NCI-H774 (cell line): ENCODE measurements around the gene VAV2.

Source experiments
- DNase-seq: peaks from one replicate; lab custom pipeline; 2025; lab: John Stamatoyannopoulos, UW

The VAV2 gene

DNA sequence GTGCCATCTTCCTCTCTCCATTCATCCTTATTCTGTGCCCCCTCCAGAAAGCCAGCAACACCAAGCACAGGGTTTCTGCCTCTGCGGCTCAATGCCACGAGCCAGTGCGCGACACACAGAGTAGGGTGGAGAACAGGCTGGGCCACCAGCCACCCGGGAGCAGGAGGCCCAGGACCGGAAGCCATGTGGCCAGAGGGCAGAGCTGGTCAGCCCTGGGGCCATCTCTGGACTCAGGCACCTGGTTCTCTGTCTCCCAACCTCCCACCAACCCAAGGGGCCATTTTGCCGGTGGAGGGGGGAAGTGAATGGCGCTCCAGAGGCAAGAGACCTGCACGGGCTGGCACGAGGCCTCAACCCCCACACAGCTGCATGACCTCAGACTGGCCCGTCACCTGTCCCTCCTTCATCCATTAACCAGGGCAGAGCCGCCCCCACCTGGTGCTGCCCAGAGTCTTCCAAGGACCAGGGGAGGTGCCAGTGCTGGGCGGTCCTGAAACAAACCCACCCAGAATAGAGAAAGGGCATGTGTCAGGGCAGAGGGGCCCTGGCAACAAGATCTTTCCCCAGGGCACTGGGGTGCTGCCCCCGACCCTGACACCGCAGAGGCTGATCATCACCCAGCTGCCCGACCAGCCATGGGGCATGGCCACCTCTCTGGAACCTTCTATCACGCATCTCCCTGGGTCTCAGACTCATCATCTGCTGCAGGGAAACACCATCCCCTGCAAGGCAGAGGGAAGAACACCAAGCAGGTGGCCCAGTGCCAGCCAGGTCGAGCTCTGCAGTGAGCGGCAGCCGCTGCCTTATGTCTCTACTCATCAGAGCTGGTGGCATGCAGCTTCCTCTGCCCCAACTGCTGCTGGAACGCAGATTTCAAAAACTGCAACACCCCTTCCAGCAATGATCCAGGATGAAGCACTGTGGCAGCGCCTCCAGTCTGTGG lies 11.9 kb downstream of the VAV2 start:
- DNase-seq: no peak

- DNase-seq: no peak
Measured at GRCh38 chr9:133979273-133979920, 12.7 kb downstream of the VAV2 start.

DNA sequence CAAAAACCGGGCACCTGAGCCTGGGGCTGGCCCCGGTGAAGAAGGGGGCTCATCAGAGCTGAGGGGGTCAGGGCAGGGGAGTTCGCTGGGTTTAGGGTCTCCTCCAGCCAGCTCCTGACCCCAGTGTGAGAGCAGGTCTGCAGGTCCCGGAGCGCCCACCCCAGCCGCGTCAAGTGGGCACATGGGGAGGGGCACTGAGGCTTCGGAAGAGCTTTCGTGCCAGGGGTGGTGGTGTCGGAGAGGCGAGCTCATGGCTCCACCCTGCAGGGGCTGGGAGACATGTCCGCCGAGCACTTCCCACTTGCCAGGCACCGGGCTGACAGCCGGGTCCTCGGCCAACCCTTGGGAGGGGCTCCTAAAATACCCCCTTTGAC lies 13.2 kb downstream of the VAV2 start:
- no peak for DNase-seq

GRCh38 chr9:133978226-133978898 lies 13.8 kb downstream of the VAV2 start:
- DNase-seq: no peak

- no peak for DNase-seq
Measured at GRCh38 chr9:133977421-133978201, 14.5 kb downstream of the VAV2 start.

- no peak for DNase-seq
Measured at GRCh38 chr9:133976887-133977286, 15.2 kb downstream of the VAV2 start.

GRCh38 chr9:133976191-133976861 lies 15.8 kb downstream of the VAV2 start:
- no peak for DNase-seq

- DNase-seq: no peak
Measured at GRCh38 chr9:133975511-133975910, 16.6 kb downstream of the VAV2 start.

- DNase-seq: no peak
Measured at GRCh38 chr9:133974631-133975341, 17.3 kb downstream of the VAV2 start.

DNA sequence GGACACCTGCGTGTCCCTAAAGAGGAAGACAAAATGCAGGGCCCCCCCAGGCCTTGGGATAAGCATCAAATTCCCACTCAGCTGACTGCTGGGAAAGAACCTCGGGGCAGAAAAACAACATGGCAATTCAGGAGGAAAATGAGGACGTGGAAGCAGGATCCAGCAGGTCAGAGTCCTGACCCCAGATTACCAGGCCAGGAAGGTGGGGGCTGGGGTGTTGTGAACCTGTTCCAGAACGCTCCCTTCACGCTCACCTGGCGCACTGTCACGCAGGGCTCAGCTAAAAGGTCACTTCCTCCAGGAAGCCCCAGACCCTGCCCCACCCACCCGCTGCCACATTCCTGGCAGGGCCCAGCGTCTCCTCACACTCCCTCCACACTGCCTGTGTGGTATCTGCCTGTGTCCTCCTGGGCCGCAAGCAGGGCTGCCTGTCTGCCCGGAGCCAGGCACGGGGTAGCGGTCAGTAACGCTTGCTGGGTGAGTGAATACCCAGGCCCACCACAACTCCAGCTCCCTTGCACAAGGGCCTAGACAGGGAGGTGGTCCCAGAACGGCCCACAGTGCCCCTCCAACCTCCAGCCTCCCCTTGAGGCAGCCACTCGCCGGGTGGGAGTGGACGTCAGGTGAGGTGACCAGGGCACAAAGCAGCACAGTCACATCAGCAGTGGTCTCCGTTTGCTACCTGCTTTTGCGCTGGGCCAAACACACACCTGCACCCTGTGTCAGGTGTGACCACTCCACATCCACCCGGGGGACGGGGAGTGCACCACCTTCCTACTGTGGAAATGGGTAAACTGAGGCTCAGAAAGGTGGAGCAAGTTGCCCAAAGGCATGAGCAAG lies 18.1 kb downstream of the VAV2 start:
- no peak for DNase-seq

DNA sequence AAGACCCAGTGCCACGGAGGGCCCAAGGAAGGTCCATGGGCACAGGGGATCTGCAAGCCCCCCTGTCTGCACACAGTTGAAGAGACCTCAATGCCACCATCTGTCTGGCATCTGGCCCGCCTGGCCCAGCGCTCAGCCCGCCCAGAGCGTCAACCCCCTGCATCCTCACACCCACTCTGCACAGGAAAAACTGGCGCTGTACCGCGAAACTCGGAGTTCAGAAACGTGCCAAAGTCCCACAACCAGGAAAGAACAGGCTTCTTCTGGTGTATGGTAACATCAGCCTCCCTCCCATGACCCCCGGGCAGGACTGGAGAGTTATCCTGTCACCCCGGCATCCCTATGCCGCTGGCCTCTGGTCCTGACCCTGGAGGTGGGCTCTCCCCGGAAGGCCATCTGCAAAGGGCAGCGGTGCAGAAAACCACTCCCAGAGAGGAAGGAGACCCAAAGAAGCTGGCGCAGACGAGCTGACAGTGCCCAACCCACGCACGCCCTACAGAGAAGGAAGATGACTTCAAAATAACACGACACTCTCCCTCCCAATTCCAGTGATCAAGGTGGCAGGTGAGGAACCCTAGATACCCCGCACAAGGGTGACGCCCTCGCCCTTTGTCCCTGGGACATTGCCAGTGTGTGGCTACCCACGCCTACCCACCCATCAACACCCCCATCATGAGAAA lies 18.9 kb downstream of the VAV2 start:
- DNase-seq: no peak

GRCh38 chr9:133971981-133972941 lies 19.9 kb downstream of the VAV2 start:
- DNase-seq: no peak

DNA sequence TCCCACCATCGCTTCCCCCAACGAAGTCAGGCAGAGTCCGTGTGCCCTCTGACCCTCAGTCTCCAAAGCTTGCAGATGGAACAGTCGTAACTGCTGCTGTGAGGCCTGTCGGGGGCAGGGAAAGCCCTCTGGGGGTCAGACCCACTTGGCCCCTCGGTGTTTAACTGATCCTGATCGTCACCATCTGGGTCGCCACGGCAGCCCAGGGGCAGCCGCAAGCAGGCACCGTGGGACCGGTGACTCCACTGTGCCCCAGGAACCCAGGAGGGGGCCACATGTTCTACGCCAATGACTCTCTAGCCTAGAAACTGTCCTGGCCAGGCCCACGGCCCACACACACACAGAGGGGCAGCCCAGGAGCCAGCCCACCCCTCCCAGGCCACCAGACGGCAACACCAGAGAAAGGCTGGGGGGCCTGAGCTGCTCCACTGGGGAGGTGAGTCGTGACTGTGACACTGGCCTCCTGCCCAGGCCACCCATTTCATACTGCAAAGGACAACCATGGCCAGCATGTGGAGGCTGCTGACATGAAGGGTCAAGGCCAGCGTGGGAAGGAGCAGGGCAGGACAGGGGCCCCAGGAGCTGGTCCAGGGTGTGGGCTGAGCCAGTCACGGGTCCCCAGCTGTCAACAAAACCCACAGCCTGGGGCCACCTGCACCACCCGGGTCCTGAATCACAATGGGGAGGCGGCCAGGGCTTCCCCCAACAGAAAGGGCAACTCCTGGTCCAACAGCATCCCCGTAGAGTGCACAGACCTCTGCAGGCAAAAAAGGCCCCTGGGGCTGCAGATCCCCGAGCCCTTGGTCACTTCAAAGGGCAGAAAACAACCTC lies 20.8 kb downstream of the VAV2 start:
- DNase-seq: no peak

DNA sequence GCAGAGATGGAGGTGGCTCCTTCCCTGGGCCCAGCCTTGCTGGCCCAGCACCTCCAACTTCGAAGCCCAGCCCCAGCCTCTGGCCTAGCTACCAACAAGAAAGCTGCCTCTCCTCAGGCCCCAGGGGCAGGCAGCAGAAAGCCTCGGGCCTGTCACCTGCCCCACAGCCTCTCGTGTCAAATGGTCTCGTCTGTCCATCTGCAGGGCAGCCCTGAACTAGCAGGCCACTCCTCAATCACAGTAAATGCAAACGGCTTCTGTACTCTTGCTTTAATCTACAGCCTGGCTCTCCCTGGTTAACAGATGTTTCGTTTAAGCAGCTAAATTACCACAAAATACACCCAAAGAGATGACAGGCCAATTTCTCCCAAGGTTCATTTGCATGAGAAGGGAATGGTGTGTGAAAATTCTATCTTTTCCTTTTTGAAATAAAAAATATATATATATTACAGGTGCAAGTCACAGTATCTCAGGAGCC lies 21.5 kb downstream of the VAV2 start:
- no peak for DNase-seq

- no peak for DNase-seq
Measured at GRCh38 chr9:133969681-133970580, 22.2 kb downstream of the VAV2 start.
